Measurements from ENCODE around the gene BTBD9.
A peak's percentile ranks its signal among the peaks of the same experiment; 100 is the strongest.
"Not testable (repeated sequence)": the region's sequence is repeated elsewhere in the genome, so short reads cannot be mapped to it uniquely, and the experiment has no call there.

BTBD9 gene

GRCh38 chr6:38649744-38650143, 10.0 kb upstream of the BTBD9 start:
- DNase-seq (ENCODE audit: low read depth) = no peak

GRCh38 chr6:38648629-38649028, 8.9 kb upstream of the BTBD9 start:
- DNase-seq (ENCODE audit: low read depth) = no peak

GRCh38 chr6:38646166-38646878, 6.6 kb upstream of the BTBD9 start:
- DNase-seq (ENCODE audit: low read depth) = no peak

GRCh38 chr6:38644951-38645350, 5.2 kb upstream of the BTBD9 start:
- DNase-seq (ENCODE audit: low read depth) = no peak

GRCh38 chr6:38640216-38640909, 634 bp upstream of the BTBD9 start:
- DNase-seq (ENCODE audit: low read depth) = no peak

GRCh38 chr6:38638941-38639497, 710 bp downstream of the BTBD9 start:
- peak; percentile 33 for DNase-seq (ENCODE audit: low read depth)

GRCh38 chr6:38637756-38638155, 2.0 kb downstream of the BTBD9 start:
- DNase-seq (ENCODE audit: low read depth) = no peak

- DNase-seq (ENCODE audit: low read depth) = no peak
Observed at GRCh38 chr6:38636027-38636426, 3.7 kb downstream of the BTBD9 start.

- DNase-seq (ENCODE audit: low read depth) = no peak
Observed at GRCh38 chr6:38634518-38634917, 5.2 kb downstream of the BTBD9 start.

GRCh38 chr6:38632490-38632889, 7.2 kb downstream of the BTBD9 start:
- no peak for DNase-seq (ENCODE audit: low read depth)

- DNase-seq (ENCODE audit: low read depth) = no peak
Observed at GRCh38 chr6:38631186-38631783, 8.4 kb downstream of the BTBD9 start.

- no peak for DNase-seq (ENCODE audit: low read depth)
Observed at GRCh38 chr6:38625217-38625616, 14.5 kb downstream of the BTBD9 start.

- DNase-seq (ENCODE audit: low read depth) = not testable (repeated sequence)
Observed at GRCh38 chr6:38619342-38619741, 20.4 kb downstream of the BTBD9 start.

GRCh38 chr6:38618301-38618700, 21.4 kb downstream of the BTBD9 start:
- DNase-seq (ENCODE audit: low read depth) = not testable (repeated sequence)

GRCh38 chr6:38617856-38618255, 21.9 kb downstream of the BTBD9 start:
- no peak for DNase-seq (ENCODE audit: low read depth)

- DNase-seq (ENCODE audit: low read depth) = peak; percentile 67
Observed at GRCh38 chr6:38612143-38612965, 27.4 kb downstream of the BTBD9 start.

GRCh38 chr6:38610050-38610625, 29.6 kb downstream of the BTBD9 start:
- DNase-seq (ENCODE audit: low read depth) = no peak

GRCh38 chr6:38604700-38605099, 35.0 kb downstream of the BTBD9 start:
- no peak for DNase-seq (ENCODE audit: low read depth)

GRCh38 chr6:38603966-38604365, 35.8 kb downstream of the BTBD9 start:
- no peak for DNase-seq (ENCODE audit: low read depth)

GRCh38 chr6:38603496-38603895, 36.2 kb downstream of the BTBD9 start:
- no peak for DNase-seq (ENCODE audit: low read depth)

- DNase-seq (ENCODE audit: low read depth) = no peak
Observed at GRCh38 chr6:38599966-38600550, 39.7 kb downstream of the BTBD9 start.

Measured in stromal cell of bone marrow (primary cell).